Stimulated activated naive CD8-positive, alpha-beta T cell treated with anti-CD3 and anti-CD28 coated beads, Interleukin-15, amount 100 ng/mL, for 72 hours (primary cell): ENCODE measurements around the gene SLC22A6.
A peak's percentile ranks its signal among the peaks of the same experiment; 100 is the strongest.

Source experiments
- ATAC-seq: fragments of 150-1000 bp; cut with Tn5 transposase; 2 replicates; pipeline ENCODE4 v1.10.0; 2021; ENCODE audit warnings: mild to moderate bottlenecking, moderate library complexity
- DNase-seq, 2 donors: peaks; one replicate each; pipeline ENCODE4 v3.0.0; 2021 to 2022
- H3K27ac Mint-ChIP-seq, 2 donors: one replicate each; pipeline ENCODE4 v1.8.0; 2022; ENCODE audit warnings: mild to moderate bottlenecking in 2 of 2, mixed read lengths in 2 of 2, moderate library complexity in 2 of 2
- H3K27me3 Mint-ChIP-seq: one replicate; pipeline ENCODE4 v1.8.0; 2022; ENCODE audit warnings: mixed read lengths
- H3K4me1 Mint-ChIP-seq: one replicate; pipeline ENCODE4 v1.8.0; 2022; ENCODE audit warnings: mild to moderate bottlenecking, mixed read lengths
- H3K4me3 Mint-ChIP-seq, 2 donors: one replicate each; pipeline ENCODE4 v1.8.0; 2022; ENCODE audit warnings: mild to moderate bottlenecking in 2 of 2, mixed read lengths in 2 of 2, moderate library complexity in 1 of 2
- H3K9me3 Mint-ChIP-seq, 2 donors: one replicate each; pipeline ENCODE4 v1.8.0; 2022; ENCODE audit warnings: mixed read lengths in 2 of 2

SLC22A6 gene

DNA sequence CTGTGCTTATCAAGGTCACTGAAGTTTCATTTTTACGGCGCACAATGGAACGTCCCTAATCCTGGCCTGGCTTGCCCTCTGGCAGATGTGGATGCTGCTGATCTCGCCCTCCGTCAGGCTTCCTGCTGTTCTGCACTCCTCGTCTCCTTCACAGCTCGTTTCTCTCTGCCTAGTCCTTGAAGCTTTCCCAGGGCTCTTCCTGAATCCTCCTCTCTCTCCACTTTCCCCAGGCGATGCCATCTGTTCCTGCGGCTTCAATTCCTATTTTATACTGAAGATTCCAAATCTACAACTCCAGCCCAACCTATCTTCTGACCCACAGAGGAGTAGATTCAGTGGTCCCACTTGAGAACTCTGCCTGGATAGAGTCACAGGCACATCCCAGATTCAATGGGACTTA lies 16.7 kb upstream of the SLC22A6 start:
- no peak for ATAC-seq
- peaks cover 12% of the 10 kb centered on the region for H3K27me3 Mint-ChIP-seq
- H3K9me3 Mint-ChIP-seq = no peaks in the 10 kb centered on the region
- DNase-seq = no peak
- H3K27ac Mint-ChIP-seq = no peak overlapping the region
- H3K4me3 Mint-ChIP-seq = no peak overlapping the region
- H3K4me1 Mint-ChIP-seq = no peaks in the 10 kb centered on the region

DNA sequence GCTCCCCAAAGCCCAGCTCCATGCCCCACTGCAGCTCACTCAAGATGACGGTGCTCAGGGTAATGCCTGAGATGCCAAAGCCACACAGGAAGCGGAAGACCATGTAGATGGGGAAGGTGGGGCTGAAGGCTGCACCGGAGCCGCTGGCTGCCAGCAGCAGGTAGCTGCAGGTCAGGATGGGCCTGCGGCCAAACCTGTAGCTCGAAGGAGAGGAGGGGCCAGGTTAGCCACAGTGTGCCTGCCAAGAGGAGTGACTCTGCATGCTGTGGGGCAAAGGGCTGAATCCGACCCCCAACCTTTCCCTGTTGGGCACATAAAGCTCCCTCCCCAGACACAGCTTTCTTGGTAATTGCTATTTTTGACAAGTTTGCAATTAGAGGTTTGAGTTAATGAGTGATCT lies 14.9 kb upstream of the SLC22A6 start:
- Mint-ChIP-seq H3K4me3 (no peak overlapping the region), H3K4me1 (no peaks in the 10 kb centered on the region), H3K27ac (peak overlapping the region in 1 of 2 donors; percentile 74), H3K27me3 (peaks cover 30% of the 10 kb centered on the region), H3K9me3 (no peaks in the 10 kb centered on the region)
- no peak for DNase-seq
- ATAC-seq = no peak

DNA sequence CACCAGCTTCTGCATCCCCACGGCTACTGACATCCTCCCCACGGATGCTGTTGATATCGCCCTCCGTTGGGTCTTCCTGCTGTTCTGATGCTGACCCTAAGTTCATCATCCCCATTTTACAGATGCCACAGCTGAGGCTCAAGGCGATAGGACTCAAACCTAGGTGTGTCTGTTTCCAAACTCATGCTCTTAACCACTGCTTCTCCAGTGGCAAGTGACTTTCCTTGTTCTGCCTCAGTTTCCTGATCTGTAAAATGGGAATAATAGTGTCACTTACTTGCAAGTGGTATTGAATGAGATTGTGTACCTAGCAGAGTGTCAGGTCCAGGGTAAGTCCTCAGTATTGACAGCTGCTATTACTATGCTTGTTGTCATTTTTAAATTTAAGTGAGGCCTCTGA lies 14.4 kb upstream of the SLC22A6 start:
- Mint-ChIP-seq H3K4me3 (no peak overlapping the region), H3K27ac (peak overlapping the region in 1 of 2 donors; percentile 74), H3K4me1 (no peaks in the 10 kb centered on the region), H3K9me3 (no peaks in the 10 kb centered on the region), H3K27me3 (peaks cover 35% of the 10 kb centered on the region)
- ATAC-seq = no peak
- DNase-seq = no peak

DNA sequence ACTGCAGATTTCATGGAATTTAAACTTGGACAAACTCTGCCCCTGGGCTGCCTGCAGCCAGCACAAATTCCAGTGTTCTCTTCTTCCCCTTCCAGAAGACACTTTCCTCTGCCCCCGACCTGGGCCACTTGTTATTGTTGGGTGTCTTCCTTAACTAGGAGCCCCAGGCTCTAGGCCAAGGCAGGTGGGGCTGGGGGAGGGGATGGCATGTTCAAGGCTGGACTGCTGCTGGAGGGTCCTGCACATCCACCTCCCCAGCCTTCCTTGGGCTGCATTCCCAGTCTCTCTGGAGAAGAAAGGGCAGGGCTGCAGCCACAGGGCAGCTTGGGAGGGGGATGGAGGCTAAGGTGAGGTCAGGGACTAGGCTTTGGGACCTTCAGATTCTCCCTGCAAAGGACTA lies 11.5 kb upstream of the SLC22A6 start:
- peaks cover 47% of the 10 kb centered on the region for H3K27me3 Mint-ChIP-seq
- H3K4me1 Mint-ChIP-seq = no peaks in the 10 kb centered on the region
- no peaks in the 10 kb centered on the region for H3K9me3 Mint-ChIP-seq
- ATAC-seq = no peak
- DNase-seq = no peak
- H3K27ac Mint-ChIP-seq = no peak overlapping the region
- H3K4me3 Mint-ChIP-seq = no peak overlapping the region

DNA sequence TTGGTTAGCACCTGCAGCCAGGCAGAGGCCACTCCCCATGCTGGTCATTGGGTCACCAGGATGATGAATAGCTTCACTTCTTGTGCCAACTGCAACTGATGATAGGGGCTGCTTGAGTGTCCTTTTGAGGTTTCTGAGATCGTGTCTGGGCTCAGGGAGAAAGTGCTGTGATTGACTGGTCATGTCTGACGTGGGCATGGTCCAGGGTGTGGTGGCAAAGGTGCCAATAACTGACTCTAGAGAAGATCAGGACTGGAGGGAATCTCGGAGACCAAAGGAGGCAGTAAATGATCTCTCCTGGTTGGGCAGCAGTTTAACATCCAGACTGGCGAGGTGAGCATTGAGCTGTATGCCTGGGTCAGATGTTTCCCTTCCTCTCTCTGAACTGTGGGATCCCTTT lies 10.0 kb upstream of the SLC22A6 start:
- no peak for ATAC-seq

DNA sequence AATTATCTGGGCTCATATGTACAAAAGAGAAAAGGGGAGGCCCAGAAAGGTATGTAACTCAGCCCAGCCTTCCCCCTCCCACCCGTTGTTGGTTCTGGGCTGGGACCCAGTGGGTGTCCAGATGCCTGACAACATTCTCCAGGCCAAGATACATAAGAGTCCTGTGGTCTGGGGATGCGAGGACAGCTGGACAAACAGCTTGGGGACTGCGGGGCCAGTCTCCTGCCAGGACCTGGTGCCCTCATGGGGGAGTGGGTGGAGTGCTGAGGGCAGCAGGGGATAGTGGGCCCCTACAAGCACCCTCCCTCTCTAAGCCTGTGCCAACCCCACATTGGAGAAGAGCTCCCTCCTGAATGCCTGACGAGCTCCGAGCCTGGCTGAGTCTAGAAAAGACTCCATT lies 3.5 kb upstream of the SLC22A6 start:
- Mint-ChIP-seq H3K4me3 (no peak overlapping the region), H3K4me1 (no peaks in the 10 kb centered on the region), H3K27me3 (peaks cover 28% of the 10 kb centered on the region), H3K9me3 (no peaks in the 10 kb centered on the region), H3K27ac (no peak overlapping the region)
- DNase-seq = no peak
- no peak for ATAC-seq

More for the DNA sequence above, 10.0 kb upstream of the SLC22A6 start:
- no peaks in the 10 kb centered on the region for H3K4me1 Mint-ChIP-seq
- H3K27me3 Mint-ChIP-seq = peaks cover 47% of the 10 kb centered on the region
- H3K27ac Mint-ChIP-seq = no peak overlapping the region
- H3K9me3 Mint-ChIP-seq = no peaks in the 10 kb centered on the region
- no peak overlapping the region for H3K4me3 Mint-ChIP-seq
- no peak for DNase-seq

DNA sequence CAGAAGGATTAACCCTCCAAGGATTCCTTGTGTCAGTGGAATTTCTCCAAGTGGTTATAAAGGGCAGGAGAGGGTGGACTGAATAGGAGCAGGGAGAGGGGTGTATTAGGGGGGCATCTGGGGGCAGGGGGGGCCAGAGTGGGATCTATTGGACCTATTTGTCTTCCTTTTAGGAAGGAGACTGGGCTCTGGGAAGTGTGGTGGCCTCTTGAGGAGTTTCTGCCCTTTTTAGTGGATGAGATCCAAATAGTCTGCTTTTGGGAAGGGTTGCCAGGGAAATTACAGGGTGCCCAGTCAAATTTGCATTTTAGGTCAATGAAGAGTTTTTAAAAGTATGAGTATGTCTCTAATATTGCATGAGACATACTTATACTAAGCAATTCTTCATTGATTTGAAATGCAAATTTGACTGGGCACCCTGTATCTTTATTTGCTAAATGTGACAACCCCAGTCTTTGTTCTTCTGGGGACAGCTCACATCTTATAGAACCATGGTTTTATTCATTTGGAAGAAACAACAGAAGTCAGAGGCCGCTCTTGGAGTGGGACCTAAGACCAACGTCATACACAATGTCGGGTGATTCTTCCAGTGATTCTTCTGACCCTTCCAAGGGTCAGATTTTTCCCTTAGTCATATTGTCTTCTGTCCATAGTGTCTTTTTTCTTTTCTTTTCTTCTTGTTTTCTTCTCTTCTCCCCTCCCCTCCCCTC lies 429 bp upstream of the SLC22A6 start:
- Mint-ChIP-seq H3K9me3 (no peaks in the 10 kb centered on the region), H3K27me3 (peaks cover 26% of the 10 kb centered on the region), H3K4me1 (no peaks in the 10 kb centered on the region), H3K4me3 (no peak overlapping the region), H3K27ac (no peak overlapping the region)
- DNase-seq = no peak
- no peak for ATAC-seq

DNA sequence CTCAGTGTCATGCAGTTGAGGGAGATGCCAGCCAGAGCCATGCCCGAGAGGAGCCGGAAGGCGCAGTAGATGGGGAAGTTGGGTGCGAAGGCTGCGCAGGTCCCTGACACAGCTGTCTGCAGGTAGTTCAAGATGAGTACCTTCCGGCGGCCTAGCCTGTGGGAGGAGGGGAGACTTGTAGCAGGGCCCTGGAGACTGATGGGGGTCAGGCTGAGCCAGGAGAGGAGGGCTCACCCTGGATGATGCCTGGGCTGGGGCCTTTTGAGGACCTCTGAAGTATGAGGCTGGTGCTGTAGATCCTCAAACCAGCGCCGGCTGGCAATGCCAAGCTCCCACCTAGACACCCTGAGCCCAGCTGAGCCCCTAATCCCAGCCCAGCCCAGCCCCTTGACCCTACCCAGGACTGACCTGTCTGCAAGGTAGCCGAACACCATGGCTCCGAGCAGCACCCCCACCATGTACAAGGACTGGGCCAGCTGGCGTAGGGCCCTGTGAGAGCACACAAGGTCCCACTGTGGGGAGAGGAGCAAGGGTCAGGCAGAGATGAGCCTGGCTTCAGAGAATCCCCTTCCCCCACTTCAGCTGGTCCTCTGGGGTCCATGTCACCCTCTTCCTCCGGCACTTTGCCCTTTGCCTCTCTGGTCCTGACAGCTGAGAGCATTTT lies 1.1 kb downstream of the SLC22A6 start:
- H3K4me3 Mint-ChIP-seq = no peak overlapping the region
- DNase-seq = no peak
- no peaks in the 10 kb centered on the region for H3K4me1 Mint-ChIP-seq
- no peak overlapping the region for H3K27ac Mint-ChIP-seq
- no peaks in the 10 kb centered on the region for H3K9me3 Mint-ChIP-seq
- ATAC-seq = no peak
- peaks cover 36% of the 10 kb centered on the region for H3K27me3 Mint-ChIP-seq

DNA sequence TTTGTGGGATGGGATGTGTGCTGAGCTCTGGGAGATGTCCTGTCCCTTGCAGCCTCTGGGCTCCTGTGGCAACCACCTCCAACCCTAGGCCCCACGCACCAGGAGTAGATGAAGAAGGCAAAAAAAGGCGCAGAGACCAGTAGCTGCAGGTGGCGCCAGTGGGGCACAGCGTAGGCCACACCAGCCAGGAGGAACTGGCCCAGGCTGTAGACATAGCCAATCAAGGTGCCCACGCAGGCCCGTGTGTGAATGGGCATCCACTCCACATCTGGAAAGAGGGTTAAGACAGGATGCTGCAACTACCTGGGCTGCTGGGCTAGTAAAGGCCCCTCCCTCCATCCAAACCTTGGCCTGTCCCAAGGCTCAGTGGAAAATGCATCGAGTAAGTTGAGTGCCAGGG lies 3.0 kb downstream of the SLC22A6 start:
- peaks cover 36% of the 10 kb centered on the region for H3K27me3 Mint-ChIP-seq
- no peak for DNase-seq
- no peaks in the 10 kb centered on the region for H3K9me3 Mint-ChIP-seq

DNA sequence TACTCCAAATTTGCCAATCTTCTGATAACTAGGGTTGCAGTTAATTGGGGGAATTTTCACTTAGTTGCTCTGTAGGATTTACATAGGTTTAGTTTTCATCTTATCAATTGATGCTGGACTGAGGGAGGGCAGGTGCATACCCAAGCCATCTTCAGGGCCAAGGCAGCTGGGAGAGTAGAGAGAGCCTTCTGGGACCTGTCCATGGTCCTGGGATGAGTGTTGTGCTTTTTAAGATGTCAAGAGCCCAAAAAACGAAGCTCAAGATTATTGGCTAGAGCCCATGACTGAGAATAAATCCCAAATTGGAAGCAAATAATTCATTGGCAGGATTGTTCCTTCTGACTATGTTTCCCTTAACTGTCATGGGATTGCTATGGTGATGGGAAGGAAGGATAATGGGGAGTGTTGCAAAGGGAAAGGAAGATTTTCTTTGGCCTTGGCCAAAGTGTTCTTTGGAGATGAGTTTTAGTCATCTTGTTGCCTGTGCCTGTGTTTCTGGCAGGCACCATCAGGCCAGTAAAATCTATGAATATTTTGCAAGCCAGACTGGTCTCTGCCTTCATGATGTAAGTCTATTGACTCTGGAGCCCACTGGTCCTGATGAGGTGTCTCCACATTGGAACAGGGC lies 4.5 kb downstream of the SLC22A6 start:
- no peaks in the 10 kb centered on the region for H3K9me3 Mint-ChIP-seq
- DNase-seq (no peak), ATAC-seq (no peak)
- peaks cover 36% of the 10 kb centered on the region for H3K27me3 Mint-ChIP-seq
- H3K27ac Mint-ChIP-seq = no peak overlapping the region
- H3K4me1 Mint-ChIP-seq = no peaks in the 10 kb centered on the region
- no peak overlapping the region for H3K4me3 Mint-ChIP-seq

More for the DNA sequence above, 3.0 kb downstream of the SLC22A6 start:
- ATAC-seq = no peak
- no peak overlapping the region for H3K4me3 Mint-ChIP-seq
- no peak overlapping the region for H3K27ac Mint-ChIP-seq
- H3K4me1 Mint-ChIP-seq = no peaks in the 10 kb centered on the region

DNA sequence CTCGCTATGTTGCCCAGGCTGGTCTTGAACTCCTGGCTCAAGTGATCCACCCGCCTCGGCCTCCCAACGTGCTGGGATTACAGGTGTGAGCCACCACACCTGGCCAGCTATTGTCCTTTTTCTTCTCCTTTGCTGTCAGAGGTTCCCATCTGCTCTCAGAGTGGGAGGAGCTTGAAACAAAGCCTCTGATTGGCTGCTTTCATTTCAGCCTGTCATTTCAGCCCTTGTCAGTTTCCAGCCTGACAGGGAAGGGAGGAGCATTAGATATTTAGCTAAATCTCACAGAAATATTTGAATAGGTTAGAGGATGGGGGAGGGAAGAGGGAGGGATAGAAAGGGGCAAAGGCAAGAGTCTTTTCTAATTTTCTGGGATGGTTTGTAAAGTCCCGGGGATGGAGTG lies 8.7 kb downstream of the SLC22A6 start:
- DNase-seq (no peak), ATAC-seq (no peak)
- H3K27me3 Mint-ChIP-seq = peaks cover 43% of the 10 kb centered on the region
- H3K4me1 Mint-ChIP-seq = no peaks in the 10 kb centered on the region
- H3K27ac Mint-ChIP-seq = no peak overlapping the region
- no peaks in the 10 kb centered on the region for H3K9me3 Mint-ChIP-seq
- no peak overlapping the region for H3K4me3 Mint-ChIP-seq

DNA sequence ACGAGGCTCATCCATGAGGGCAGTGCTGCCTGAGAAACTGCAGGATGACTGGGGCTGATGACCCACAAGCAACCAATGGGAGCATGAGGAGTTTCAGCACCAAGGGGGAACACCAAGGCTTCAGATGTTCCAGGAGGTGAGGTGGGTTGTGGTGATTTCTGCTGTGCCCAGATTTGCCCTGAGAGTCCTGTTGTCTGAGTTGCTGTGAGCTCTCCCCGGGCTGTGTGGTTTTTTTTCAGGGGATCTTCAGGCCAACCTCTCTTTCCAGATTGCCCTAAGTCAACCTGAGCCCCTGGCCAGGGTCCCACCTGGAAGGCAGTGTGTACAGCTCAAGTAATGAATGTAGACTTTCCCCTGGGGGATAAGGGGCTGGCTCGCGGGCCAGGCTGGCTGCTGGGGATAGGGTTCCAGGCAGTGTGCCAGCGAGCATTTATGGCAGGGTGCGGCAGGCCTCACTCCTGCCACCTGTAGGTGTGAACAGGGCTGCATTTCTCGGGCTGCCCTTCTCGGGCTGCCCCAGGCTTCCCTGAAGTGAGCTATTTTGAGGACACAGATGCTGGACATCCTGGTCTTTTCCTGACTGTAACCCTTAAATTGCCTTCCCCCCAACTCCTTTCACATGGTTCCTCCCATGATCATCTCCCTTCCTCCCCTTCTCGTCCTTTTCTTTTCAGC lies 9.8 kb downstream of the SLC22A6 start:
- peak; percentile 13 to 18 for DNase-seq
- ATAC-seq = peak; percentile 68
- Mint-ChIP-seq H3K4me3 (no peak overlapping the region), H3K27me3 (peaks cover 49% of the 10 kb centered on the region), H3K27ac (peak overlapping the region; percentile 23 to 63), H3K4me1 (no peaks in the 10 kb centered on the region), H3K9me3 (no peaks in the 10 kb centered on the region)

DNA sequence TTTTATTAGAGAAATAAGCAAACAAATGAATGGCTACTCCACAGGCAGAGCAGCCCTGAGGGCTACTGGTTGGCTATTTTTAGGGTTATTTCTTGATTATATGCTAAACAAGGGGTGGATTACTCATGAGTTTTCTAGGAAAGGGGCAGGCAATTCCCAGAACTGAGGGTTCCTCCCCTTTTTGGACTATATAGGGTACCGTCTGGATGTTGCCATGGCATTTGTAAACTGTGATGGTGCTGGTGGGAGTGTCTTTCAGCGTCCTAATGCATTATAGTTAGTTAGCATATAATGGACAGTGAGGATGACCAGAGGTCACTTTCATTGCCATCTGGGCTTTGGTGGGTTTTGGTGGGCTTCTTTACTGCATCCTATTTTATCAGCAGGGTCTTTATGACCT lies 19.2 kb downstream of the SLC22A6 start:
- peaks cover 48% of the 10 kb centered on the region for H3K27me3 Mint-ChIP-seq
- DNase-seq (no peak), ATAC-seq (no peak)
- no peaks in the 10 kb centered on the region for H3K9me3 Mint-ChIP-seq
- H3K4me1 Mint-ChIP-seq = no peaks in the 10 kb centered on the region
- no peak overlapping the region for H3K4me3 Mint-ChIP-seq
- no peak overlapping the region for H3K27ac Mint-ChIP-seq

DNA sequence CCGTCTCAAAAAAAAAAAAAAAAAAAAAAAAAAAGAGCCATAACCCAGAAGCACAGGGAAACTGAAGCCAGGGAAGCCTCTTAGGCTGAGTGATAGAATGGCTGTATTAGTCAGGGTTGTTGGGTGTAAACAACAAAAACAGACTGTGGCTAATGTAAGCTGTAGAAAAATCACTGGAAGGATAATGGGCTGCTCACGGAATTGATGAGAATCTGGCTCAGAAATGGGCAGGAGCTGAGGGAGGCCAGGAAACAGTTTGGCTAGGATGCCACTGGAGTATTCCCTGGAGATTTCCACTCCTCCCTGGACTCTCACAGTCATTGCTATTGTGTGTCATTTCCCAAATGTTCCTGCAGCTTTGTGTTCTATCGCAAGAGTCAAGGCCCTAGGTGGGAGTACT lies 22.4 kb downstream of the SLC22A6 start:
- DNase-seq = no peak
- H3K9me3 Mint-ChIP-seq = no peaks in the 10 kb centered on the region
- no peak for ATAC-seq
- H3K27me3 Mint-ChIP-seq = peaks cover 36% of the 10 kb centered on the region
- H3K27ac Mint-ChIP-seq = no peak overlapping the region
- H3K4me3 Mint-ChIP-seq = no peak overlapping the region
- H3K4me1 Mint-ChIP-seq = no peaks in the 10 kb centered on the region

DNA sequence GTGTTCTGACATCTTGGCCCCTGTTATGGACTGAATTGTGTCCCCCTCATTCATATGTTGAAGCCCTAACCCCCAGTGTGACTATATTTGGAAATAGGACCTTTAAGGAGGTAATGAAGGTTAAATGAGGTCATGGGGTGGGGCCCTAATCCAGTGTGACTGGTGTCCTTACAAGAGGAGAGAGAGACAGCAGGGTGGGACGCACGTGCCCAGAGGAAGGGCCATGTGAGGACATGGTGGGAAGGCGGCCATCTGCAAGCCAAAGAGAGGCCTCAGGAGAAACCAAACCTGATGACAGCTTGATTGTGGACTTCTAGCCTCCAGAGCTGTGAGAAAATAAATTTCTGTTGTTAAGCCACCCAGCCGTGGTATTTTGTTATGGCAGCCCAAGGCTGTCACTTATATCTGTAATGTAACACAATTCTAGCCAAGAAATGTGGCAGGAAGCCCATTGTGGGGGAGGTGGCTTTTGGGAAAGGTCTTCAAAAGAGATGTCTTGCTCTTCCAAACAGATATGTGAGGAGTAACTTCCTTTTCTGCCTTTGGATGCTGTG lies 23.7 kb downstream of the SLC22A6 start:
- Mint-ChIP-seq H3K4me3 (no peak overlapping the region), H3K9me3 (no peaks in the 10 kb centered on the region), H3K27ac (no peak overlapping the region), H3K27me3 (peaks cover 23% of the 10 kb centered on the region), H3K4me1 (no peaks in the 10 kb centered on the region)
- ATAC-seq (no peak), DNase-seq (no peak)
